ENCODE results near the gene PELI2.

Gene PELI2

DNA sequence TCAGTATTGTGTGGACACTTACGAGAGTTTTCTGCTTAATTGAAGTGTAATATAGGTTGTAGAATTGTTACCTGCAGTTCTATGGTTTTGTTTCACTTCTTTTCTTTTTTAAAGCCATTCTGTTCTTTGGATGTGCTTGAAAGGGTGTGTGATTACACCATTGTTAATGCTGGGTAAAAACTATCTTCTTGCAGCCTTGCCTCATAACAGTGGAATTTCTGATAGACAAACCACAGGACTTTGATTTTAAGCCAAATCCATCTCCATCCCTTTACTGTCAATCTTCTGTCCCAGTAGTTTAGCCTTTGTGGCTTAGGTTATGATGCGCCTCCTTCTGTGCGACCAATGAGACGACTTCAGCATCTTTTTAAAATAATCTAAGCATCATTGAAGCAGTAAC lies 182.3 kb downstream of the PELI2 start:
- no peaks in the 10 kb centered on the region for H3K9me3 ChIP-seq (ENCODE audit: control insufficient read depth, low read length)
- no peaks in the 10 kb centered on the region for H3K36me3 ChIP-seq (ENCODE audit: control insufficient read depth, insufficient read depth, low read length)
- H3K4me1 ChIP-seq (ENCODE audit: control insufficient read depth, insufficient read depth, low read length), result no peaks in the 10 kb centered on the region
- H3K9ac ChIP-seq (ENCODE audit: low read length), result no peak overlapping the region
- no peaks in the 10 kb centered on the region for H3K27me3 ChIP-seq (ENCODE audit: control insufficient read depth, insufficient read depth, low read length)
- H3K4me3 ChIP-seq (ENCODE audit: low read length), result no peak overlapping the region

DNA sequence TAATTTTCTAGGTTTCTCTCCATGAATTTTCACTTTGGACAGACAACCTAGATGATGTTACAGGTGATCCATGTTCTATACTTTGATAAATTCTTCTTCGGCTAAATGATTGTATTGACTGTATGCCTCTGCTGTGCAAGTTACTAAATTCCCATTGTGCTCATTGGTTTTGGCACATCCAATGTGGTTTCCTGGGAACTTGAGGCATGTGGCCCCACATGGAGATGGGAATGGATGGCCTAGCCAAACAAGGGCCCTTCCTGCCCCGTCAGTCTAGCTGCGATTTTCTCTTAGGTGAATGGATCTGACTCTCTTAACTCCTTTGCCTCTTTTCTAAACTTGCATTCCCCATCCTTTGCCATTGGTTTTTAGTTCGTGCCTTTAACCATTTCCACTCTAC lies 186.2 kb downstream of the PELI2 start:
- no peaks in the 10 kb centered on the region for H3K27me3 ChIP-seq (ENCODE audit: control insufficient read depth, insufficient read depth, low read length)
- no peak overlapping the region for H3K9ac ChIP-seq (ENCODE audit: low read length)
- no peaks in the 10 kb centered on the region for H3K9me3 ChIP-seq (ENCODE audit: control insufficient read depth, low read length)
- H3K4me1 ChIP-seq (ENCODE audit: control insufficient read depth, insufficient read depth, low read length), result no peaks in the 10 kb centered on the region
- H3K36me3 ChIP-seq (ENCODE audit: control insufficient read depth, insufficient read depth, low read length), result no peaks in the 10 kb centered on the region
- H3K4me3 ChIP-seq (ENCODE audit: low read length), result no peak overlapping the region

DNA sequence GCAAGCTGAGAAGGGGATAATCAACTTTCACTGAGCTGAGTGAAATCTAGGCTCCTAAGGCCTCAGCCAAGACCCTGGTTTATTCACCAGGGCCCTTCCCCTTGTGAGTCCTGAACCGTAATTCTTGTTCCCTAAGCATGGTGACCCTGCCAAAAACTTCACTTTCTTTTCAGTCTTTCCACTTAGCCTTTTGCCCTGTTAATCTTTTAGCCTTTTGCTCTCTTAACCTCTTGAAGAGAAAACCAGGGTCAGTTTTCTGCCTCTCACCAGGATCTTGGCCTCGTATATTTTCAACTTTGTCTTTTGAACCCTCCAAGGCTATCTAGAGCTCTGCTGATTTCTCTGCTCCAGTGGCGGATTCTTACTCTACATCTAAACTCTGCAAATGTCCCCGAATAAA lies 191.0 kb downstream of the PELI2 start:
- Histone ChIP-seq H3K9ac (ENCODE audit: low read length) (no peak overlapping the region), H3K36me3 (ENCODE audit: control insufficient read depth, insufficient read depth, low read length) (no peaks in the 10 kb centered on the region), H3K4me1 (ENCODE audit: control insufficient read depth, insufficient read depth, low read length) (no peaks in the 10 kb centered on the region), H3K9me3 (ENCODE audit: control insufficient read depth, low read length) (no peaks in the 10 kb centered on the region), H3K4me3 (ENCODE audit: low read length) (no peak overlapping the region), H3K27me3 (ENCODE audit: control insufficient read depth, insufficient read depth, low read length) (no peaks in the 10 kb centered on the region)

DNA sequence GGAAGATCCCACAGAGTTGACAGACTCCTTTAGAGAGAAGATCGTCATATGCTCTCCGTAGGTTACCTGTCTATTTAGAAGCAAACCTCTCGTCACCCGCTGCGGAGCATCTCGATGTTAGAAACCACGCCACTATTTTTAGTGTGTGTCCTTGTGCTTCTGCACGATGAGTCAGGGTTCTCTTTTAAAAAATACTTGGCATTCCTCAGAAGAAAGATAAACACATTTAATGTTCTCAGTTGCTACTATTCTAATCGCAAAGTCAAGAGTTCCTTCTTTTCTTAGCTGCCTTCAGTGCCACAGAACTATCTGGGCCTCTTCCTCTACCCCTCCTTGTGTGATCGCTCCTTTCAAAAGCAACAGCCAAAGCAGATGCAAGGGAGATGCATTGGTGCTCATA lies 192.4 kb downstream of the PELI2 start:
- no peaks in the 10 kb centered on the region for H3K27me3 ChIP-seq (ENCODE audit: control insufficient read depth, insufficient read depth, low read length)
- no peaks in the 10 kb centered on the region for H3K4me1 ChIP-seq (ENCODE audit: control insufficient read depth, insufficient read depth, low read length)
- no peaks in the 10 kb centered on the region for H3K9me3 ChIP-seq (ENCODE audit: control insufficient read depth, low read length)
- H3K9ac ChIP-seq (ENCODE audit: low read length), result no peak overlapping the region
- no peaks in the 10 kb centered on the region for H3K36me3 ChIP-seq (ENCODE audit: control insufficient read depth, insufficient read depth, low read length)
- no peak overlapping the region for H3K4me3 ChIP-seq (ENCODE audit: low read length)

DNA sequence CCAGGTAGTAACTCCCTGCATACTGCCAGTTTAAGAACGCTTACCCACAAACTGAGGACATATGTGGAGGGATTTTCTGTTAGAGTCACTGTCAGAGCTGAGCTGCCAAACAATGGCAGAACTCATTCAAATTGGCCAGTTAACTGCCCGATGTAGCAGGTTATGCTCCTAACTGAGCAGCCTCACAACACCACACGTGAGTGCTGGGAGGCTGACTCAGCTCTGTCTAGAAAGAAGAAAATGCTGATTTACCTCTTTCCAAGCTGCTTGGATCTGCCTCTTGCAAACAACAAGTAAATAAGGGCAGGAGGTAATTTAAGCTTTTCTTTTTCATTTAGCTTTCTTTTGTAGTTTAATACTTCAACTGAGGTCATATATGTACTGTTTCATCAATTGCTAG lies 195.6 kb downstream of the PELI2 start:
- Histone ChIP-seq H3K9me3 (ENCODE audit: control insufficient read depth, low read length) (no peaks in the 10 kb centered on the region), H3K36me3 (ENCODE audit: control insufficient read depth, insufficient read depth, low read length) (no peaks in the 10 kb centered on the region), H3K4me1 (ENCODE audit: control insufficient read depth, insufficient read depth, low read length) (no peaks in the 10 kb centered on the region), H3K27me3 (ENCODE audit: control insufficient read depth, insufficient read depth, low read length) (no peaks in the 10 kb centered on the region), H3K9ac (ENCODE audit: low read length) (no peak overlapping the region), H3K4me3 (ENCODE audit: low read length) (no peak overlapping the region)

DNA sequence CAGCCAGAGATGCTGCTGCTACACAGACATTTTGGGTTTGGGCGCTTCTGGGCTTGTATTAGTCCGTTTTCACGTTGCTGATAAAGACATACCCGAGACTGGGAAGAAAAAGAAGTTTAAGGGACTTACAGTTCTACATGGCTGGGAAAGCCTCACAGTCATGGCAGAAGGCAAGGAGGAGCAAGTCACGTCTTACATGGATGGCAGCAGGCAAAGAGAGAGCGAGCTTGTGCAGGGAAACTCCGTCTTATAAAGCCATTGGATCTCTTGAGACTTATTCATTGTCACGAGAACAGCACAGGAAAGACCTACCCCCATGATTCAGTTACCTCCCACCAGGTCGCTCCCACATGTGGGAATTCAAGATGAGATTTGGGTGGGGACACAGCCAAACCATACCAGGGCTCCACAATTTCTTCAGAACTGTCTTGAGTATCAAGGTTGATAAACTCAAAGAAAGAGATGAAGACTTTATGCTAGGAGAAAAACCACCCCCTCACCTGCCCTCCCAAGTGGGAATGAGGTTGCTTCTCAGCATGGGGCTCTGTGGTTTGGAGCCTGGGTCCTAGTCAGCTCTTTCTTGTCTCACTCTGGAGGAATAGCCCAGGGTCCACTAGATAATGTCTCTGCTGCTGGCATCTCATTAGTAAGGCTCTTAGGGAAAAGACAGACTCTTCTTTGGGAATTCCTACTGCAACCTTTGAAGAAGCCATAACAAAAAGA lies 200.3 kb downstream of the PELI2 start:
- no peaks in the 10 kb centered on the region for H3K4me1 ChIP-seq (ENCODE audit: control insufficient read depth, insufficient read depth, low read length)
- no peaks in the 10 kb centered on the region for H3K27me3 ChIP-seq (ENCODE audit: control insufficient read depth, insufficient read depth, low read length)
- no peaks in the 10 kb centered on the region for H3K9me3 ChIP-seq (ENCODE audit: control insufficient read depth, low read length)
- no peak overlapping the region for H3K9ac ChIP-seq (ENCODE audit: low read length)
- H3K4me3 ChIP-seq (ENCODE audit: low read length), result no peak overlapping the region
- no peaks in the 10 kb centered on the region for H3K36me3 ChIP-seq (ENCODE audit: control insufficient read depth, insufficient read depth, low read length)

DNA sequence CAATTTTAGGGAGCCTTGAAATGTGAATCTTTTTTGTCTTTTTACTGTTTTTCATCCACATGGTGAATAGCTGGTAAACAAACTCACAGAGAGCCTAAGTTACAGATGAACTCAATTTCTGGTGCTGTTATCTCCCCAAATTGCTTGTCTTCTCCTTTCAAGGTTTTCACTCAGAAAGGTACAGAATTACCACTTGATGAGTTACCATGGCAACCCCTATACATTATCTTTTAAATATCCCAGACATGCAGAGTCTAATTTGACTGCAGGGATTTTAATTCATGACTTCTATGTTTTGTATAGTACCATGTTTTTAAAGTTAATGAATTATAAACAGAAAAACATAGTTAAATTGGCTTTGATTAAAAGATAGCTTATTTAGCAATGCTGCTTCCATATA lies 203.7 kb downstream of the PELI2 start:
- no peak overlapping the region for H3K4me3 ChIP-seq (ENCODE audit: low read length)
- H3K9ac ChIP-seq (ENCODE audit: low read length), result no peak overlapping the region

DNA sequence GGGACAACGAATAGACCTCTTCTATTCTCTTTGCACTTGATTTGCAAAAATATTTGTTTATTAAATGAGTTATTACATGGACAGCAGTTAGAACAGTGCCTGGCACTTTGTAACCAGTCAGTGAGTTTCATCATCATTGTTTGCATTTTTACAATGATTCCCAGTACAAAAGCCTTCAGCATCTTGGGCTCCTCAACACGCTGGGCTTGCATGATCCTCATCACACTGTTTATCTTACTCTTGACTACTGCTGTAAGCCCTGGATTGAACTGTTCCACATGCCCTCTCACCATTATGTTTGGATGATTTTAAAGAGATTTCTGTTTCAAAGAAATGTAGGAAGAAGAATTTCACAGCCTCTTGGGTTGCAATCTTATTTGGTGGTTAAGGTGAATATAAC lies 204.3 kb downstream of the PELI2 start:
- Histone ChIP-seq H3K27me3 (ENCODE audit: control insufficient read depth, insufficient read depth, low read length) (no peaks in the 10 kb centered on the region), H3K4me3 (ENCODE audit: low read length) (no peak overlapping the region), H3K9me3 (ENCODE audit: control insufficient read depth, low read length) (no peaks in the 10 kb centered on the region), H3K4me1 (ENCODE audit: control insufficient read depth, insufficient read depth, low read length) (no peaks in the 10 kb centered on the region), H3K9ac (ENCODE audit: low read length) (no peak overlapping the region), H3K36me3 (ENCODE audit: control insufficient read depth, insufficient read depth, low read length) (no peaks in the 10 kb centered on the region)

More for the DNA sequence above, 203.7 kb downstream of the PELI2 start:
- H3K36me3 ChIP-seq (ENCODE audit: control insufficient read depth, insufficient read depth, low read length), result no peaks in the 10 kb centered on the region
- no peaks in the 10 kb centered on the region for H3K27me3 ChIP-seq (ENCODE audit: control insufficient read depth, insufficient read depth, low read length)
- no peaks in the 10 kb centered on the region for H3K4me1 ChIP-seq (ENCODE audit: control insufficient read depth, insufficient read depth, low read length)
- no peaks in the 10 kb centered on the region for H3K9me3 ChIP-seq (ENCODE audit: control insufficient read depth, low read length)

DNA sequence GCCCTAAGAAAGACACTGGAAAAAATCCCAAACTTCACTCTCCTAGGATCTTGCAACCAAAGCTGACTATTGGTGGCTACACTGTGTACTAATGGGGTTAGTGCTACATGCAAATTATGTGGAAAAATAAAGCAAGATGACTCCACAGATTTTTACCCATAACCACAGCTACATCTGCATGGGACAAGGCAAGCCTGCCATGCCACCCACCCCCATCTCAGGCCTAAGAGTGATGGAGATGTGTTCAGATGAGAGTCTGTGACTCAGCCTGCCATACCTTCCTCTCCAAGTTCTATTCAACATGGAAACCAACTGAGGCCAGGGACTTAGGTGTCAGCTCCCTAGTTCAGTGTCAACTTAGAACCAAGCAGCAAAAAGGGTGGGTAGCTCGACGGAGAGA lies 206.2 kb downstream of the PELI2 start:
- H3K9ac ChIP-seq (ENCODE audit: low read length), result no peak overlapping the region
- no peaks in the 10 kb centered on the region for H3K4me1 ChIP-seq (ENCODE audit: control insufficient read depth, insufficient read depth, low read length)
- H3K27me3 ChIP-seq (ENCODE audit: control insufficient read depth, insufficient read depth, low read length), result no peaks in the 10 kb centered on the region
- no peaks in the 10 kb centered on the region for H3K36me3 ChIP-seq (ENCODE audit: control insufficient read depth, insufficient read depth, low read length)
- no peak overlapping the region for H3K4me3 ChIP-seq (ENCODE audit: low read length)
- H3K9me3 ChIP-seq (ENCODE audit: control insufficient read depth, low read length), result no peaks in the 10 kb centered on the region

DNA sequence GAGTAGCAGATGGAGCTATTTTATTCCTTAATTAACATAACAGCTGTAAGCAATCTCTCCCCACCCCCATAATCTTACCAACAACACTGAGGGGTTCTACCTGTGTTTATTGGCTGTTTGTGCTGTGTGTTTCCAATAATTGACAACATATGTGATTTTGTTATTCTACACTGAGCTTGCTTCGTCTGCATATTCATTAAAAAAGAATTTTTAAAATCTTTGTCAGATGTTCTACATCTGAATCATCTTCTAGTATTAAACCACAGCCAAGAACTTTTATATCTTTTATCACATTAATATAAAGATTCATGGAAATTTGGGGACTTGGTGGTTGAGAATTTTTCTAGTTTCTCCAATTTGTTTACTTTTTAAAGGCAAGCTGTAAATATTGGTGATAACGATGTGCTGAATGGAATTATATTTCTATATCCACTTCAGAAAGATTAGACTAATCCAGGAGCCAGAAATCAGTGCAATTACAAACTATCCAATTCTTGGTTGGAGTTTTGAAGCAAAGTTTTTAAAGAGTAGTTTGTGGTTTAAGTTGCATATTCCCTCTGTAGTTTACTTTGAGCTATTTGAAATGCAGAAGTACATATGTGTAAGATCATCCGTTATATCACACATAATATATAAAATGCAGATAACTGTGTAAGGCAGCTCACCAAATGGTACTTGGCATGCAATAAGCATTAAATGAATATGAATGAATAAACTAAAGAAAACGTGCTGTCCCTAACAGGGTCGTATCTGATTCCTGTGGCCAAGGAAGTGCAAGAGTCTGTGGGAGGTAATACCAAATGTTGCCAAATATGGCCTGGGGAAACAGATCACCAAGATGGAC lies 206.9 kb downstream of the PELI2 start:
- H3K36me3 ChIP-seq (ENCODE audit: control insufficient read depth, insufficient read depth, low read length), result no peaks in the 10 kb centered on the region
- no peaks in the 10 kb centered on the region for H3K9me3 ChIP-seq (ENCODE audit: control insufficient read depth, low read length)
- H3K4me3 ChIP-seq (ENCODE audit: low read length), result no peak overlapping the region
- H3K4me1 ChIP-seq (ENCODE audit: control insufficient read depth, insufficient read depth, low read length), result no peaks in the 10 kb centered on the region
- H3K9ac ChIP-seq (ENCODE audit: low read length), result no peak overlapping the region
- no peaks in the 10 kb centered on the region for H3K27me3 ChIP-seq (ENCODE audit: control insufficient read depth, insufficient read depth, low read length)

DNA sequence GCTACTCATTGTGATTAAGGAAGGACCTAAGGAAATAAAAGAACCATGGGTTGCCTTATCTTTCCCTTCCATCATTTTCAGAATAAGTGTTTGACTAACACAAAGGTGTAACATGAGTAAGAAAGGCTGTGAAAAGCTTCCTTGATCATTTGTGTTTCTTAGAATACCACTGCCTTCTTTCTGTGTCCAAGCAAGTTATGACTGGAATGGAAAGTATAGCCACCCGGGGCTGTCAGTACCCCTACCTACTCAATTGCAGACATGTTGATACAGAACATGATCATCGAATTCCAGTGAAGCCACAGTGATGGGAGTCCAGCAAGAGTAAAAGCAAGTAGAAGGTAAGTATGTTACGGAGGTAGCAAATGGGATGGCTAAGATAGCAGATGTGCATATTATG lies 209.8 kb downstream of the PELI2 start:
- no peaks in the 10 kb centered on the region for H3K36me3 ChIP-seq (ENCODE audit: control insufficient read depth, insufficient read depth, low read length)
- no peak overlapping the region for H3K4me3 ChIP-seq (ENCODE audit: low read length)
- H3K9me3 ChIP-seq (ENCODE audit: control insufficient read depth, low read length), result no peaks in the 10 kb centered on the region
- no peaks in the 10 kb centered on the region for H3K4me1 ChIP-seq (ENCODE audit: control insufficient read depth, insufficient read depth, low read length)
- H3K27me3 ChIP-seq (ENCODE audit: control insufficient read depth, insufficient read depth, low read length), result no peaks in the 10 kb centered on the region
- no peak overlapping the region for H3K9ac ChIP-seq (ENCODE audit: low read length)

DNA sequence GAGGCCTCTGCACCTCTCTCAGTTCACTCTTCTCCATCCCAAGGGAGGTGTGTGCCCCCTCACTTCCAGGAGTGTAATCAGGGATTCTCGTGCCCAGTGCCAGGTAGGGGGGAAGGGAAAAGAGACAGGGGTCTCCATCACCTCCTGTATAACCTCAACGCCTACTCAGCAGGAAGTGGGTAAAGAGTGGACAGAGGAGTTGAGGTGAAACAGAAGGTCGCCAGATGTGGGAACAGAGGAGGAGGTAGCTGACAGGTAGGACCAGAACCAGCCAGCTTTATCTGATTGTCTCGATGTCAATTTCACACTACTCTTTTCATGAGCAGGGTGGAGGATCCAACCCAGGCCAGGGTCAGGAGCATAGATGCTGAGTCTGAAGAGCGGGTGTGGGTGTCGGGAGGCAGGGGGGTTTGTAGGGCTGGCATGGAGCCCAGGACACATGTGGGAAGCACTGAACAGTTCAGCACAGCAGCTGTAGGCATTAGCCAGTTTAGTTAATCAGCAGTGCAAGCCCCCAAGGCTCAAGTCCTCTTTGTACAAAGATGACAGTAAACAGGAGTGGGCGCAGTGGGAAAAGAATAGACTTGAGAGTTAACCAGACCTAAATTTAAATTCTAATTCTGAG lies 213.5 kb downstream of the PELI2 start:
- Histone ChIP-seq H3K4me1 (ENCODE audit: control insufficient read depth, insufficient read depth, low read length) (no peaks in the 10 kb centered on the region), H3K36me3 (ENCODE audit: control insufficient read depth, insufficient read depth, low read length) (no peaks in the 10 kb centered on the region), H3K27me3 (ENCODE audit: control insufficient read depth, insufficient read depth, low read length) (no peaks in the 10 kb centered on the region), H3K9me3 (ENCODE audit: control insufficient read depth, low read length) (no peaks in the 10 kb centered on the region), H3K4me3 (ENCODE audit: low read length) (no peak overlapping the region), H3K9ac (ENCODE audit: low read length) (no peak overlapping the region)

Measured in mucosa of stomach (tissue), 1 donor.